ENCODE data around the gene POLD3. TPM values are rescaled to one million over a fixed set of nuclear protein-coding genes. Genes with fewer than 3 reads are reported as not detected.

The POLD3 gene
- total and polyA plus RNA-seq, 2 of the 8 experiments (the other 6 are each of a cell fraction or from before 2014, with no cell fraction given): 18.1 to 29.3 TPM

DNA sequence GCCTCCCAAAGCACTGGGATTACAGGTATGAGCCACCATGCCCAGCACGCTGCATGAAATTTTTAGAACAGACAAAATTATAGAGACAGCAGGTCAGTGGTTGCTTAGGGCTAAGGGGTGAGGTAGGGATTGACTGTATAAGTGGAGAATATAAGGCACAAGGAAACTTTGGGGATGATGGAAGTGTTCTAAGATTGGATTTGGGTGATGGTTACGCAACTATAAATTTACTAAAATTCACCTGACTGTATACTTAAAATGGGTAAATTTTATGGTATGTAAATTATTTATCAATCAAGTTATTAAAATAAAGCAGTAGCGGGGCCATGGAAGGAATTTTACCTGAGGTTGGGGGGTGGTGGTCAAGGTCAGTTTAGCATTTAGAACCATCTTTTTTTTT lies 16.4 kb upstream of the POLD3 start:
- H3K9ac ChIP-seq (replicated peaks in 1 of 4; ENCODE audit: extremely low read depth in 1 of 4, low read depth in 3 of 4, low read length in 3 of 4): no peak overlapping the region
- H3K4me1 ChIP-seq (replicated peaks in 1 of 4; ENCODE audit: control insufficient read depth in 3 of 4, insufficient read depth in 4 of 4, low read length in 3 of 4): no peaks in the 10 kb centered on the region
- no peak overlapping the region for H3K18ac ChIP-seq (ENCODE audit: extremely low read depth, low read length)
- H3K9me3 ChIP-seq (ENCODE audit: insufficient read depth in 2 of 2, low read depth in 1 of 2, low read length in 1 of 2): no peaks in the 10 kb centered on the region
- no peaks in the 10 kb centered on the region for H3K79me1 ChIP-seq (ENCODE audit: low read depth, low read length)
- no peak overlapping the region for H3K4me2 ChIP-seq (ENCODE audit: insufficient read depth in 1 of 2, low read depth in 2 of 2, low read length in 2 of 2)
- DNase-seq (ENCODE audit: low read depth in 1 of 2, low spot score in 2 of 2) (no peak), FAIRE-seq (no peak)
- H3K23me2 ChIP-seq (ENCODE audit: low read depth, low read length): no peaks in the 10 kb centered on the region
- no peak overlapping the region for H3K14ac ChIP-seq (ENCODE audit: insufficient read length)
- no peak overlapping the region for H2BK20ac ChIP-seq (ENCODE audit: low read length)
- no peak overlapping the region for H3K23ac ChIP-seq (ENCODE audit: insufficient read length)
- POLR2A ChIA-PET (ENCODE audit: partially characterized antibody): no interaction called here
- no peak overlapping the region for H4K5ac ChIP-seq (ENCODE audit: insufficient read length, low read depth, low read length)
- H3K56ac ChIP-seq (replicated peaks; ENCODE audit: insufficient read length, low read depth, low read length): no peak overlapping the region
- no peaks in the 10 kb centered on the region for H3K36me3 ChIP-seq (ENCODE audit: control insufficient read depth in 2 of 4, insufficient read depth in 4 of 4, low read length in 3 of 4)
- no peaks in the 10 kb centered on the region for H4K20me1 ChIP-seq (replicated peaks in 1 of 2; ENCODE audit: control insufficient read depth in 1 of 2, insufficient read depth in 2 of 2, low read length in 2 of 2)
- H3K4ac ChIP-seq (replicated peaks; ENCODE audit: insufficient read length, low read depth, low read length): no peak overlapping the region
- CTCF ChIA-PET (ENCODE audit: partially characterized antibody): interaction anchor here (1.0 kb wide), 1 partner anchor 9 kb away, joined by 4 read pairs; no protein-coding TSS in a partner anchor
- no peak overlapping the region for H2BK5ac ChIP-seq (ENCODE audit: low read depth, low read length)
- H2BK12ac ChIP-seq (ENCODE audit: low read depth, low read length): no peak overlapping the region
- H2BK120ac ChIP-seq (replicated peaks; ENCODE audit: low read depth, low read length): no peak overlapping the region
- H3K4me3 ChIP-seq (ENCODE audit: extremely low read depth in 1 of 4, insufficient read depth in 2 of 4, low read depth in 3 of 4, low read length in 4 of 4): no peak overlapping the region
- no peaks in the 10 kb centered on the region for H3K27me3 ChIP-seq (replicated peaks in 1 of 4; ENCODE audit: control insufficient read depth in 3 of 4, extremely low read depth in 1 of 4, insufficient read depth in 3 of 4, low read length in 3 of 4)
- H2AK5ac ChIP-seq (ENCODE audit: low read depth, low read length): no peak overlapping the region
- H4K91ac ChIP-seq (replicated peaks; ENCODE audit: insufficient read length, low read length): no peak overlapping the region
- H4K8ac ChIP-seq (ENCODE audit: extremely low read depth, insufficient read depth, low read length): no peak overlapping the region
- no peaks in the 10 kb centered on the region for H3K79me2 ChIP-seq (ENCODE audit: control insufficient read depth in 1 of 2, insufficient read depth in 2 of 2, low read length in 2 of 2)
- H2BK15ac ChIP-seq (ENCODE audit: low read length): no peak overlapping the region
- no peak overlapping the region for H3K27ac ChIP-seq (ENCODE audit: low read depth, low read length)
- 88% methylated on average over 3 of the region's 3 CpGs; no CpG with 5 or more reads in 1 of the 2 experiments for WGBS, 2 experiments (ENCODE audit: extremely low coverage in 1 of 2, insufficient coverage in 1 of 2, insufficient read length in 1 of 2, insufficient replicate concordance in 2 of 2, low coverage in 1 of 2, low lambda C conversion rate in 2 of 2, missing lambda C conversion rate in 1 of 2)
- no peak overlapping the region for H2AFZ ChIP-seq (ENCODE audit: low read length)
- TF ChIP-seq CEBPB (IDR thresholded peaks at IDR 0.05; ENCODE audit: low read depth, low read length) (no peak), SP4 (IDR thresholded peaks at IDR 0.05; ENCODE audit: low read length) (no peak), CHD2 (IDR thresholded peaks at IDR 0.05; ENCODE audit: low read length) (no peak), CHD1 (IDR thresholded peaks at IDR 0.05; ENCODE audit: low read depth, low read length) (no peak), POLR2A (IDR thresholded peaks at IDR 0.05; ENCODE audit: control extremely low read depth in 1 of 2, low read depth in 2 of 2, low read length in 2 of 2) (no peak), SIX5 (IDR thresholded peaks at IDR 0.05; ENCODE audit: low read depth, low read length) (no peak)
- TF ChIP-seq, protein P1, sequence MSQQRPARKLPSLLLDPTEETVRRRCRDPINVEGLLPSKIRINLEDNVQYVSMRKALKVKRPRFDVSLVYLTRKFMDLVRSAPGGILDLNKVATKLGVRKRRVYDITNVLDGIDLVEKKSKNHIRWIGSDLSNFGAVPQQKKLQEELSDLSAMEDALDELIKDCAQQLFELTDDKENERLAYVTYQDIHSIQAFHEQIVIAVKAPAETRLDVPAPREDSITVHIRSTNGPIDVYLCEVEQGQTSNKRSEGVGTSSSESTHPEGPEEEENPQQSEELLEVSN (IDR thresholded peaks at IDR 0.05): no peak
